ENCODE measurements around the gene THADA.

THADA gene

DNA sequence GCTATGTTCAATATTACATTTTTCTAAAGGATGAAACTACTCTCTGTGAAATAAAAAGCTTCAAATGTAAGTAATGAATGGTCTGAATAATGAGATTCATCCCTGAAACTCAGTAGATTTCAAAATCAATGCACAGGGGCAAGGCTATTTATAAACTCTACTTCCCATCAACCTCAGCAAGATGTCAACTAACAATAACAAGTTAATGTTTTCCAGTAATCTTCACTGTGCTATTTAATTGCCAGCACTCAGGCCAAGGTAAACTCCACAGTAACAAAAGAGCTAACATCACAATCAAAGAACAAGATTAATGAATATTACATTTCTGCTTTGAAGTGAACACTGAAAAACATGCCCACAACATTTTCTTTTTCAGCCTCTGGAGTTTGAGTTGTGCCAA is 225.1 kb downstream of the THADA start:
- DNase-seq (ENCODE audit: extremely low spot score) = no peak
- POLR2A ChIA-PET = no interaction called here
- TF ChIP-seq, protein P1, sequence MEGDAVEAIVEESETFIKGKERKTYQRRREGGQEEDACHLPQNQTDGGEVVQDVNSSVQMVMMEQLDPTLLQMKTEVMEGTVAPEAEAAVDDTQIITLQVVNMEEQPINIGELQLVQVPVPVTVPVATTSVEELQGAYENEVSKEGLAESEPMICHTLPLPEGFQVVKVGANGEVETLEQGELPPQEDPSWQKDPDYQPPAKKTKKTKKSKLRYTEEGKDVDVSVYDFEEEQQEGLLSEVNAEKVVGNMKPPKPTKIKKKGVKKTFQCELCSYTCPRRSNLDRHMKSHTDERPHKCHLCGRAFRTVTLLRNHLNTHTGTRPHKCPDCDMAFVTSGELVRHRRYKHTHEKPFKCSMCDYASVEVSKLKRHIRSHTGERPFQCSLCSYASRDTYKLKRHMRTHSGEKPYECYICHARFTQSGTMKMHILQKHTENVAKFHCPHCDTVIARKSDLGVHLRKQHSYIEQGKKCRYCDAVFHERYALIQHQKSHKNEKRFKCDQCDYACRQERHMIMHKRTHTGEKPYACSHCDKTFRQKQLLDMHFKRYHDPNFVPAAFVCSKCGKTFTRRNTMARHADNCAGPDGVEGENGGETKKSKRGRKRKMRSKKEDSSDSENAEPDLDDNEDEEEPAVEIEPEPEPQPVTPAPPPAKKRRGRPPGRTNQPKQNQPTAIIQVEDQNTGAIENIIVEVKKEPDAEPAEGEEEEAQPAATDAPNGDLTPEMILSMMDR (IDR thresholded peaks at IDR 0.05; ENCODE audit: control extremely low read depth, extremely low read depth, low read depth, missing control alignments) = no peak
- CTCF ChIA-PET = interaction anchor here (0.9 to 1.8 kb wide), 3 partner anchors 9 to 54 kb away, joined by 3 to 6 read pairs (median 3); no protein-coding TSS in a partner anchor

DNA sequence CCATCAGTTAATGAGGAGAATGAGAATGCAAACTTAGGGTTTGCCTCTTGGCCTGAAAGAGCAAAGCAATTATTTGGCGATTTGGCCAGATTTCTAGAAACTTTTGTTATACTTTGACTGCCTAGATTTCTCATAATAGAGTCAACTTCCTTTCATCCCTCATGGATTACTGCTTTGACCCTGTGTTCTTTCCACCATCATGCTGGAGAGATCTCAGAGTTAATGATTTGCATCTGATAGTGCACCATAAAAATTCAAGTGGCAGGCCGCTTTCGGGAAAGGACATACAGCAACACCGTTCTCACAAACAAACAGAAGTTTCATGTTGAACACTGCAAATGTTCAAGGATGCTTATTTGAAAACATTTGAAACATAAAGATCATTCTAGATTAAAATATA is 225.7 kb downstream of the THADA start:
- no peak for DNase-seq (ENCODE audit: extremely low spot score)
- POLR2A ChIA-PET = no interaction called here
- TF ChIP-seq, protein P1 (IDR thresholded peaks at IDR 0.05; ENCODE audit: control extremely low read depth, extremely low read depth, low read depth, missing control alignments) = no peak
- CTCF ChIA-PET = interaction anchor here (1.0 to 1.8 kb wide), 3 partner anchors 19 to 55 kb away, joined by 3 to 6 read pairs (median 3); no protein-coding TSS in a partner anchor

DNA sequence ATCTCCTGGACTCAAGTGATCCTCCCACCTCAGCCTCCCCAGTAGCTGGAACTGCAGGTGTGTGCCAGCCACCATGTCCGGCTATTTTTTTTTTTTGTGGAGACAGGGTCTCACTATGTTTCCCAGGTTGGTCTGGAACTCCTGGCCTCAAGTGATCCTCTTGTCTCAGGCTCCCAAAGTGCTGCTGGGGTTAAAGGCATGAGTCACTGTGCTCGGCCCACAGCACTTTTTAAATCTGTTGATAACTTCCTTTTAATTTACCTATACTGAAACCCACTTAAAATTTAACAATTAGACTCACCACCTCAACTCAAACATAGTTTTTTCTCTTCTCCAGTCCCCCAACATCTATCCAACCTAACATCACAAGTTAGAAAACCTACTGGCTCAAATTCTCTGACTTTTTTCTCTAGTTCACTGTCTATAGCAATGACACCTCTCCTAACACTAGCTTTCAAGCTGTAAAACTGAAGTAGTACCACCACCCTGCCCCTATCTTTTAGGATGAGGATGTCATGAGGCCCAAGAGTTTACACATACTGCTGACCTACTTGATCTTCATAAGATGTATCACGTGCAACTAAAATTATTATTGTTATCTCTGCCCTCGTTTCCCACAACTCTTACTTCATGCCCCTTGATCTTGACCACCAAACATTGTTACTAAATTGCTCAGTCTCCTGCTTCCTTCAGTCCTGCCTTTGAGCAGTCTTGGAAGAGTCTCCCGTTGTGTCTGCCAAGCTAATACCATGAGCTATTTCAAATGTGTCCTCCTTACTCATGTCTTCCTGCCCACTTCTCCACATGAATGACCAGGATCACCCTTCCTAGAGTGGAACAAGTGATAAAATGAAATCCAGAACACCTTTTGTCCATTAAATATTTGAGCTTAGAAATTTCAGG is 227.1 kb downstream of the THADA start:
- no peak for DNase-seq (ENCODE audit: extremely low spot score)
- CTCF ChIA-PET = interaction anchor here (1.0 kb wide), 2 partner anchors 13 to 41 kb away, joined by 3 read pairs; no protein-coding TSS in a partner anchor
- POLR2A ChIA-PET = no interaction called here
- TF ChIP-seq, protein P1 (IDR thresholded peaks at IDR 0.05; ENCODE audit: control extremely low read depth, extremely low read depth, low read depth, missing control alignments) = no peak

DNA sequence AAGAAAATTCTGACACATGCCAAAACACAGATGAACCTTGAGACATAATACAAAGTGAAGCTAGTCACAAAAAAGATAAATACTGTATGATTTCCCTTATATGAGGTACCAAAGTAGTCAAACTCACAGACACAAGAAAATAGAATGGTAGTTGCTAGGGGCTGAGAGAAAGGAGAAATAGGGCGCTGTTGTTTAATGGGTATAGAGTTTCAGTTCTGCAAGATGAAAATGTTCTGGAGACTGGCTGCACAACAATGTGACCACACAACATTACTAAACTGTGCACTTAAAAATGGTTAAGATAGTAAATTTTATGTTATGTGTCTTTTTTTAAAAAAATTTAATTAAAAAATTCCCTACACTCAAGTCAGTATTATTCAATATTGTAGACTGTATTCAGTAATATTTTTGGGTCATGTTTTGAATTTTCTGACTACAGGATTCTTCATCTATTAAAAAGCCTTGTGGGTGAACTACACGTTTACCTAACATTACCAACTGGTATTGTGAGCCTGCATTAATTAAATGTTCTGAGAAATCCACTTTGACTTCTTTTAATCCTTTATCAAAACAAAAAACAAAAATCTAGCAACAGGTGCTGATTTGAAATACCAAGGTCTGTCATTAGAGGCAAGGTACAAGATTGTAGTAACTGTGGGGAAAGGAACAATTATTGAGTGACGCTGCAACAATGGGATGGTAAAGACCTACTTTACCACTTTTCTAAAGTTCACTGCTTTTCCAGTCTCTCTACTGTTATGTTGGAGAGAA is 228.6 kb downstream of the THADA start:
- ChIA-PET POLR2A (no interaction called here), CTCF (interaction anchor here (0.9 kb wide), 1 partner anchor 10 kb away, joined by 3 read pairs; no protein-coding TSS in a partner anchor)
- TF ChIP-seq, protein P1 (IDR thresholded peaks at IDR 0.05; ENCODE audit: control extremely low read depth, extremely low read depth, low read depth, missing control alignments) = no peak
- no peak for DNase-seq (ENCODE audit: extremely low spot score)

DNA sequence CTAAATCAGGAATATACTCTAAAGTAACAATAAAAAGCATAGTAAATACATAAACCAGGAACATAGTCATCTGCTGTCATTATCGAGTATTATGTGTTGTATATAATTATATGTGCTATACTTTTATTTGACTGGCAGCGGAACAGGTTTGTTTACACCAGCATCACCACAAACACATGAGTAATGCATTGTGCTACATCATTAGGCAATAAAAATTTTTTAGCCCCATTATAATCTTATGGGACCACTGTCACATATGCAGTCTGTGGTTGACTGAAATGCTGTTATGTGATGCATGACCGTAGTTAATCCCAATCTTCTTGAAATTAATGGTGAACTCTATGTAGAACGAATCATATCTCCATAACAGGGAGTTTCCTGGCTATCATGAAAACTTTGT is 232.7 kb downstream of the THADA start:
- TF ChIP-seq, protein P1 (IDR thresholded peaks at IDR 0.05; ENCODE audit: control extremely low read depth, extremely low read depth, low read depth, missing control alignments) = no peak
- DNase-seq (ENCODE audit: extremely low spot score) = no peak
- POLR2A ChIA-PET = no interaction called here
- CTCF ChIA-PET = no interaction called here

DNA sequence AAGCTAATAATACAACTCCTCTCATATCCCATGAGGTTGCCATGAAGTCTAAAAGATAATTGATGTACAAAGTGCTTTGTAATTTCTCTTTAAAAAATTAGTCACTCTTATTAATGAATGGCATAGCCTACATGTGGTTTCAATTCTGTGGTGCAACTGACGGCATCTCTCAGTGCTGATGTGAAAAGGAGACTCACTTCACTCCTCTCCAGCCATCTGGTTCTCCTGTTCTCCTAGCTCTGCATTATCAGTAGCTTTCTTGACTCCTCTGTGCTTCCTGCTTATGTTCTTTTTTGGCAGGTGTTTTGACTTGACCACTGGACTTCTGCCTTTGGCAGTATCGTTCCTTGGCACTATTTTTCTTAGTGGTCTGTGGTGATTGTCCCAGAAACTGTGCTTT is 234.6 kb downstream of the THADA start:
- POLR2A ChIA-PET = no interaction called here
- no peak for DNase-seq (ENCODE audit: extremely low spot score)
- CTCF ChIA-PET = interaction anchor here (0.7 to 1.2 kb wide), 4 partner anchors 10 to 22 kb away, joined by 3 read pairs; no protein-coding TSS in a partner anchor
- TF ChIP-seq, protein P1 (IDR thresholded peaks at IDR 0.05; ENCODE audit: control extremely low read depth, extremely low read depth, low read depth, missing control alignments) = no peak
